ENCODE measurements around the gene GAL3ST1.
"Not testable (repeated sequence)": the region's sequence is repeated elsewhere in the genome, so short reads cannot be mapped to it uniquely, and the experiment has no call there.

Gene GAL3ST1

GRCh38 chr22:30574095-30574981, at the start of gene GAL3ST1:
Gene GAL3ST1 (minus strand): TSS chr22:30574665. CDS start chr22:30557392, 17,273 bp downstream.
- no peak for DNase-seq

GRCh38 chr22:30619909-30620308, 45.4 kb upstream of the GAL3ST1 start:
- not testable (repeated sequence) for DNase-seq

DNA sequence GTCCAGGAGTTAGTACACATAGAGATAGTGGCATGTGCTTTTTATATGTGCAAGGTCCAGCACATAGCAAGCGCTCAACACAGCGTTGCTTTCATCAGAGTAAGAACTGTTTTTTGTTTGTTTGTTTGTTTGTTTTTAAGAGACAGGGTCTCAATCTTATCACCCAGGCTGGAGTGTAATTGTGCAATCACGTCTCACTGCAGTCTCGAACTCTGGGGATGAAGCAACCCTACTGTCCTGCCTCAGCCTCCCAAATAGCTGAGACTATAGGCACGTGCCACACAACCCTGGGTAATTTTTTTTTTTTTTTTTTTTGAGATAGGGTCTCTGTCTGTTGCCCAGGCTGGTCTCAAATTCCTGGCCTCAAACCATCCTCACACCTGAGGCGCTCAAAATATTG, 43.4 kb upstream of the GAL3ST1 start:
- no peak for DNase-seq

DNA sequence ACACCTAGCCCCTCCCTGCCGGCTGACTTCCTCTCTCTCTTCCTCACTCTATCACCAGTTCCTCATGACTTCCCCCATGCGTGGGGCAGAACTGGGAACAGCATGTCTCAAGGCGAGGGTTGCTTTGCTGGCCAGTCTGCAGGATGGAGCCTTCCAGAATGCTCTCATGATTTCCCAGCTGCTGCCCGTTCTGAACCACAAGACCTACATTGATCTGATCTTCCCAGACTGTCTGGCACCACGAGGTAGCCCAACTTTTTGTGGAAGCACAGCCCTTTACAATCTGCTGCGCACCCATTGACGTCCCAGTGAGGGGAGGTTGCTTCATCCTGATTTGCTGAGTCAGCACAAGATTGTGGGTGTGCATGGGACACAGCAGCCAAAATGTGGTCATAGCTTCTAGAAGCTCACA, 41.1 kb upstream of the GAL3ST1 start:
- no peak for DNase-seq

GRCh38 chr22:30614879-30615278, 40.4 kb upstream of the GAL3ST1 start:
- DNase-seq: no peak

DNA sequence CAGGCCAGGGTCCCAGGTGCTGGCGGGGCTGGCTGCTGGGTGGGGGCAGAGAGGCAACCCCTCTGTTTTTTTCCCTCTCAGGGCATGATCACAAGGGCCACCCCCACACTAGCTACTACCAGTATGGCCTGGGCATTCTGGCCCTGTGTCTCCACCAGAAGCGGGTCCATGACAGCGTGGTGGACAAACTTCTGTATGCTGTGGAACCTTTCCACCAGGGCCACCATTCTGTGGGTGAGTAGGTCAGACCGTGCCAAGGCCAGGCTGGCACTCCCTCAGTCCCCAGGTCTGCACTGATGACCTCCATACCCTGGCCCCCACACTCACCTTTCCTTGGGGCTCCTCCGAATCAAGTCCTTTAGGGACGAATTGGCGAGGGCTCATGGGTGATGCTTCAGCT, 39.8 kb upstream of the GAL3ST1 start:
- no peak for DNase-seq

- no peak for DNase-seq
Measured at GRCh38 chr22:30612789-30613188, 38.3 kb upstream of the GAL3ST1 start.

GRCh38 chr22:30611197-30611596, 36.7 kb upstream of the GAL3ST1 start:
- DNase-seq: no peak

- no peak for DNase-seq
Measured at GRCh38 chr22:30610299-30610698, 35.8 kb upstream of the GAL3ST1 start.

DNA sequence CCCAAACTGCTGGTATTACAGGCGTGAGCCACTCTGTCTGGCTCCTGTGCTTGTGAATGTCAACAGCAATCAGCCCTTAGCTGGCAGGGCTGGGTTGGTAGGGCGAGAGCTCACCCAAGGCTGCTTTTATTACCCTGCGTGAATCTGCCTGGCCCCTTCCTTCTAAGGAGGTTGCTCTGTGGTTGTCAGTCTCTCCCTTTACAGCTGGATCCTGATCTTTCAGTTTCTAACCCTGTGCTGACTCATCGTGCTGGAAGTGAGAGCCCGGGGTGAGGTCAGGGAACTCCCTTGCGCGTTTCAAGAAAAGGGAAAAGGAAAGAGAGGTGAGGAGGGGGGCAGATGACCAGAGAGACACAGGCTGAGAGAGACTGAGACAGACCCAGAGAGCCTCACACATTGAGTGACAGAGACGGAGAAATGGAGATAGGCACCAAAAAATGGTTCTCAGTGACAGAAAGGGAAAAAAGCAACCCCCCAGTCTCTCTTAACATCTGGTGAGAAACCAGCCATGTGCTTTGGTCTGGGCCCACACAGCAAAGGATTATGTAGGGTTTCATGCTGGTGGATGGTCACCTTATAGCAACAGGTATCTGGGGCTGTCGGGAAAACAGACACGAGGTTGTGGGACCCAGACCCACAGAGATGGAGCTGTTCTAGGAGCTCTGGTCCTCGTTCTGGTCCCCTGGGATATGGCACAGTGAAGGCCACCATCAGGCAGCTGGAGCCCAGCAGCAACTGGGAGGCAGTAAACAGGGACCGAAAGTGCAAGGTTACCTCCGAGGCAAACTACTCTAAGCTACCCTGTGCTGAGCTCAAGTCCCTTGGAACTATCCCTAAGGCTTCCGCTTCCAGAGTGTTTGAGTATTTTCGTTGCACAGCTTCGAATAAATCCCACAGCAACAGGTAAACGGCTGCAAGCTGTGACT, 35.1 kb upstream of the GAL3ST1 start:
- DNase-seq: no peak

DNA sequence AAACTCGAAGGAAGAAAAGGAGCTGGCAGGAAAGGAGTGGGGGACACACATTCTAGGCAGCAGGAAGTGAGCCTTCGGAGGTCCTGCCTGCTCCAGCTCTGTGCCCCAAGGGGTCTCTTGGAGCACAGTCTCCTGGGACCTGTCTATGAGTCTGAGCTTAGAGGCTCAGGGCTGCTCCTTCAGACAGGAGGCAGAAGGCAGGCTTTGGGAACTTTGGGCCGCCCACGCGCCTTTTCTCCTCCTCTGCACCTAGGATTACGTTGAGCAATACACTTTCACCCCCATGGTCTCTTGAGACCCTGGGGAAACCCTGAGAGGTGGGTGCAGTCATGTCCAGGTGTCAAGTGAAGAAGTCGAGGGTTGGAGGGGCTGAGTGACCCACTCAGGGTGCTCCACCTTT, 33.5 kb upstream of the GAL3ST1 start:
- no peak for DNase-seq

- DNase-seq: no peak
Measured at GRCh38 chr22:30607300-30607930, 33.0 kb upstream of the GAL3ST1 start.

DNA sequence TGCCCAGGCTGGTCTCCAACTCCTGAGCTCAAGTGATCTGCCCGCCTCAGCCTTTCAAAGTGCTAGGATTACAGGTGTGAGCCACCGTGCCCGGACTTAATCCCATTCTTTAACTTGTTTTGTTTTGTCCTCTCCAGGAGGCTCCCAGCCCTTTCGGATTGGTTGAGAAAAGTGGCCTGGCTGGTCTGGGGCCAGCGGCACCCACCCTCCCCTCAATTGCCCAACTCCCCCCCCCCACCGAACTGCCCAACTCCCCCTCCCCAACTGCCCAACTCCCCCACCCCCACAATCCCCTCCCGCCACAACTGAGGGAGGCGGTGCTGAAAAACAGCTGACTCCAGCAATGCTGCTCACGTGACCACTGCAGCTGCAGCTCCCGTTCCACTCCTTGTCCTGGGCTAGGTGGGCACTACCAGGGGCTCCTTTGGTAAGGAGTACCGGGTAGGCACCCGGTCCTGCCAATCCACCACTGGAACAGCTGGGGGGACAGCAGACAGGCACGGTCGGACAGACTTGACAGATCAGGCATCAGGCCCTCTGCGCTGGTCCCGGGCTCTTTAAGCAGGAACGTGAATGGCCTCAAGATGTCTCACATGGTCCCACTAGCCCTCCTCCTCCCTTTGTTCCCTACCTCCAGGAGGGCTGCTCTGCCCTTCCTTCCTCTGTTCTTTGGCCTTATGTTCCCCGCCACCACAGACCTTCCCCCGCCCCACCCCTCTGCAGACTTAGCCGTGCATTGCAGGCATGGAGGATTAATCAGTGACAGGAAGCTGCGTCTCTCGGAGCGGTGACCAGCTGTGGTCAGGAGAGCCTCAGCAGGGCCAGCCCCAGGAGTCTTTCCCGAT, 32.2 kb upstream of the GAL3ST1 start, which contains the start of gene TCN2:
Gene TCN2, plus strand, starts transcription at position 720 of the 845 bp plus-strand sequence. CDS start 158 bp downstream, outside the sequence.
- DNase-seq: peak; percentile 27

DNA sequence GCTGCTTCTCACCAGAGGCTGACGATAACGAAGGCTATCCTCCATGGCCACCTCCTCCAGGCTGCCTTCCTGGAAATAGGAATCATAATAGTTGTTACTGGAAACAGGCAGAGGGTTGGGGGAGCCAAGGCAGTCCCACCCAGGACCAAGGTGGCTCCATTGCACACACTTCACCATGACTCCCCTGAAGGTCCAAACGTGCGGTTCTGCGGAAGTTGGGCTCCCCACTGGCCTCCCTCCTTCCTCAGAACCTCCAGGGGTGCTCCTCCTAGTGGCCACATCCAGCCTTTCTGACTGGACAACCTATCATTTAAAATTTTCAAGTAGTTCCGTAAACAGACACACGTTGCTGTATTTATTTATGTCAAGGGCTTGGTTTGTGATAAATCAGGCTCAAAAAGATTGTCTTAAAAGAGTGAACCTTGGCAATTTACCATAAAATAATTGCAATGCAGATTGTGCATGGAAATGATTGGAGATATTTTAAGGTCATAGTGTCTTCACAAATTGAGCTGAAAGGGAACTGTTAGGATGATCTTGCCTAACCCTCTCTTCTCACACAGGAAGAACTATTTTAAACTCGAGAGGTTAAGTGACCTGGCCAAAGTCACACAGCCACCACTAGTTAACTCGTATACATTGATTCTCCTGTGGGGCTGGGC, 31.1 kb upstream of the GAL3ST1 start:
- DNase-seq: peak; percentile 52

DNA sequence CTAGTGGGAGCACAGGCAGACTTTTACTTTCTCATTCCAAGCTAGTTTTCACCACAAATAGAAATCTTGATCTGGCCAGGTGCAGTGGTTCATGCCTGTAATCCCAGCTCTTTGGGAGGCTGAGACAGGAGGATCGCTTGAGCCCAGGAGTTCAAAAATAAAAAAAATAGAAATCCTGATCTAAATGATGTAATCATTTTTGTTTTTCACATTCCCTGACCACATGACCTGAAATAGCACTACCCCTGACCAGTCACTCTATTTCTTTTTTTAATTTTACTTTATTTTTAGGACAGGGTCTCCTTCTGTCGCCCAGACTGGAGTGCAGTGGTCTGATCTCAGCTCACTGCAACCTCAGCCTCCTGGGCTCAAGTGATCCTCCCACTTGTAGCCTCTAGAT, 30.3 kb upstream of the GAL3ST1 start:
- DNase-seq: no peak

- no peak for DNase-seq
Measured at GRCh38 chr22:30603801-30604200, 29.3 kb upstream of the GAL3ST1 start.

DNA sequence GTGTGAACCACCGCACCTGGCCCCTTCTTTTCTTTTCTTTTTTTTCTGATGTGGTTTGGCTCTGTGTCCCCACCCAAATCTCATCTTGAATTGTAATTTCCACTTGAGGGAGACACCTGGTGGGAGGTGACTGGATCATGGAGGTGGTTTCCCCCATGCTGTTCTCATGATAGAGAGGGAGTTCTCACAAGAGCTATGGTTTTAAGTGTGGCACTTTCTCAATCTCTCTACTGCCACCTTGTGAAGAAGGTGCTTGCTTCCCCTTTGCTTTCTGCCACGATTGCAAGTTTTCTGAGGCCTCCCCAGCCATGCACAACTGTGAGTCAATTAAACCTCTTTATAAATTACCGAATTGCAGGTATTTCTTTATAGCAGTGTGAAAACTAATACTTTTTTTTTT, 27.6 kb upstream of the GAL3ST1 start:
- DNase-seq: peak; percentile 27

DNA sequence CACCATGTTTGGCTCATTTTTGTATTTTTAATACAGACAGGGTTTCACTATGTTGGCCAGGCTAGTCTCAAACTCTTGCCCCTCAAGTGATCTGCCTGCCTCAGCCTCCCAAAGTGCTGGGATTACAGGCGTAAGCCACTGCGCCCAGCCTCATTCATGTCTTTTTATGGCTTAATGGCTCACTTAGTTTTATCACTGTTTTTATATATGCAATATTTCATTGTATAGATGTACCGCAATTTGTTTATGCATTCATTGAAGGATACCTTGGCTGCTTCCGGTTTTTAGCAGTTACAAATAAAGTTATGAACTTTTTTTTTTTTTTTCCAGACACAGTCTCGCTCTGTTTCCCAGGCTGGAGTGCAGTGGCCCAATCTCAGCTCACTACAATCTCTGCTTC, 27.0 kb upstream of the GAL3ST1 start:
- DNase-seq: no peak

DNA sequence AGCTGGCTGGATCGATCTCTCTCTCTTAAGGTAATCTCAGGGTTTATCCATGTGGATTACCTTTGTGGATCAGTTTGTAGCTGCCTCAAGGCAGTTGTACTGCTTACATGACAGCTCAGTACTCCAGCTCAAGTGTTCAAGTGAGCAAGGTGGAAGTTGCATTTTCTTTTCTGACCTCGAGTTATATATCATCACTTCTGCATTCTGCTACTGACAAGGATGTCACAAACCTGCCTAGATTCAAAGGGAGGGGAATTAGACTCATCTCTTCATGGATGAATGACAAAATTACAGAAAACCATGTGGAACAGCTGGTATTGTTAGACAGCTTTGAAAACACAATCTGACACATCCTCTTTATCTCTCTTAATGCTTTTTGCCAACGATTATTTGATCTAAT, 26.5 kb upstream of the GAL3ST1 start:
- no peak for DNase-seq

DNA sequence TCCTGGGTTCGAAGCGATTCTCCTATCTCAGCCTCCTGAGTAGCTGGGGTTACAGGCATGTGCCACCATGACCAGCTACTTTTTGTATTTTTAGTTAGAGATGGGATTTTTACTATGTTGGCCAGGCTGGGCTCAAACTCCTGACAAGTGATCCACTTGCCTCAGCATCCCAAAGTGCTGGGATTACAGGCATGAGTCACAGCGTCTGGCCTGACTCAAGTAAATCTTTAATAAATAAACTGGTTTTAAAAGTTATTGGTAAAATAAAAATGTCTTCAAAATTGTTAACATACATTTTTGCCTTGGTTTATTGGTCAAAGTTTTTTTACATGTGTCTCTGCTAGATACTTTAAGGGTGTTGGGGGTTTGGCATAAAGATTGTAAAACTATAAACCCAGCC, 24.5 kb upstream of the GAL3ST1 start:
- DNase-seq: no peak

DNA sequence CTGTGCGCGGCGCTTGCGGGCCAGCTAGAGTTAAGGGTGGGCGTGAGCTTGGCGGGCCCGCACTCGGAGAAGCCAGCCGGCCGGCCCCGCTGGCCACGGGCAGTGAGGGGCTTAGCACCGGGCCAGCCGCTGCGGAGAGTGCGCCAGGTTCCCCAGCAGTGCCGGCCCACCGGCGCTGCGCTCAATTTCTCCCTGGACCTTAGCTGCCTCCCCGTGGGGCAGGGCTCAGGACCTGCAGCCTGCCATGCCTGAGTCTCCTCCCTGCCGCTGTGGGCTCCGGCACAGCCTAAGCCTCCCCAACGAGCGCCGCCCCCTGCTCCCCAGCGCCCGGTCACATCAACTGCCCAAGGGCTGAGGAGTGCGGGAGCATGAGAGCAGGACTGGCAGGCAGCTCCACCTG, 22.4 kb upstream of the GAL3ST1 start:
- no peak for DNase-seq

- no peak for DNase-seq
Measured at GRCh38 chr22:30596199-30596598, 21.7 kb upstream of the GAL3ST1 start.
